Mesenchymal stem cell (in vitro differentiated cells and primary cell): ENCODE results near the gene HTRA3.
A peak's percentile ranks its signal among the peaks of the same experiment; 100 is the strongest.

Source experiments
- DNase-seq: peaks from one replicate; pipeline ENCODE4 v3.0.0-alpha.2; 2013
- H2AFZ ChIP-seq: one replicate; pipeline ENCODE4 v1.6.1; 2013; ENCODE audit warnings: low read depth, mild to moderate bottlenecking, control low read depth, inconsistent platforms, low read length, moderate library complexity
- H2AK5ac ChIP-seq: 2 replicates; pipeline ENCODE4 v1.6.1; 2013; ENCODE audit warnings: low read length, moderate library complexity, mild to moderate bottlenecking, inconsistent platforms; ENCODE audit not compliant: severe bottlenecking
- H2BK120ac ChIP-seq: one replicate; pipeline ENCODE4 v1.6.1; 2013; ENCODE audit warnings: low read depth, mild to moderate bottlenecking, inconsistent platforms, low read length, moderate library complexity
- H2BK12ac ChIP-seq, 2 experiments: one replicate each; pipeline ENCODE4 v1.6.1; 2013; ENCODE audit warnings: inconsistent platforms in 2 of 2, low read length in 2 of 2, mild to moderate bottlenecking in 2 of 2, moderate library complexity in 2 of 2, control low read depth in 1 of 2
- H2BK15ac ChIP-seq: one replicate; pipeline ENCODE4 v1.6.1; 2013; ENCODE audit warnings: mild to moderate bottlenecking, low read depth, inconsistent platforms; ENCODE audit not compliant: poor library complexity, severe bottlenecking
- H2BK5ac ChIP-seq: 2 replicates; pipeline ENCODE4 v1.6.1; 2013; ENCODE audit warnings: low read depth, mild to moderate bottlenecking, low read length, control low read depth, inconsistent platforms; ENCODE audit not compliant: poor library complexity, severe bottlenecking
- H3K14ac ChIP-seq, 2 experiments: one replicate each; pipeline ENCODE4 v1.6.1; 2013; ENCODE audit warnings: inconsistent platforms in 2 of 2, low read length in 2 of 2, control low read depth in 1 of 2, mild to moderate bottlenecking in 1 of 2, moderate library complexity in 1 of 2
- H3K18ac ChIP-seq, 2 experiments: one replicate each; pipeline ENCODE4 v1.6.1; 2013; ENCODE audit warnings: inconsistent platforms in 2 of 2, low read length in 2 of 2, control low read depth in 1 of 2, low read depth in 1 of 2, mild to moderate bottlenecking in 1 of 2
- H3K23ac ChIP-seq, 2 experiments: one replicate each; pipeline ENCODE4 v1.6.1; 2013; ENCODE audit warnings: inconsistent platforms in 2 of 2, low read length in 2 of 2, mild to moderate bottlenecking in 2 of 2, moderate library complexity in 2 of 2, control low read depth in 1 of 2
- H3K27ac ChIP-seq: 2 replicates; pipeline ENCODE4 v1.5.1; 2013; ENCODE audit warnings: mild to moderate bottlenecking, moderate library complexity, low read length, control low read depth, inconsistent platforms; ENCODE audit not compliant: poor library complexity, severe bottlenecking
- H3K27me3 ChIP-seq, 2 experiments: 2 replicates each; pipeline versions ENCODE4 v1.6.1 to v1.7.0; 2013; ENCODE audit warnings: low read length in 2 of 2, mild to moderate bottlenecking in 2 of 2, moderate library complexity in 2 of 2, control low read depth in 1 of 2, inconsistent platforms in 1 of 2; ENCODE audit not compliant: control insufficient read depth in 1 of 2, insufficient read depth in 1 of 2
- H3K36me3 ChIP-seq, 2 experiments: 2 replicates each; pipeline versions ENCODE4 v1.6.1 to v1.7.0; 2013; ENCODE audit warnings: low read length in 2 of 2, control low read depth in 1 of 2, inconsistent platforms in 1 of 2, low read depth in 1 of 2, mild to moderate bottlenecking in 1 of 2; ENCODE audit not compliant: insufficient read depth in 2 of 2, control insufficient read depth in 1 of 2
- H3K4ac ChIP-seq, 2 experiments: one replicate each; pipeline ENCODE4 v1.6.1; 2013; ENCODE audit warnings: inconsistent platforms in 2 of 2, low read length in 2 of 2, mild to moderate bottlenecking in 2 of 2, moderate library complexity in 2 of 2, control low read depth in 1 of 2, low read depth in 1 of 2
- H3K4me1 ChIP-seq: 2 replicates; pipeline ENCODE4 v1.6.1; 2013; ENCODE audit warnings: low read depth, low read length, control low read depth; ENCODE audit not compliant: control insufficient read depth, insufficient read depth
- H3K4me2 ChIP-seq: 2 replicates; pipeline ENCODE4 v1.6.1; 2013; ENCODE audit warnings: low read length, mild to moderate bottlenecking, inconsistent platforms; ENCODE audit not compliant: poor library complexity, severe bottlenecking
- H3K4me3 ChIP-seq, 2 experiments: 2 replicates each; pipeline versions ENCODE4 v1.5.1 to v1.7.0; 2013; ENCODE audit warnings: low read length in 2 of 2, mild to moderate bottlenecking in 2 of 2, control low read depth in 1 of 2, low read depth in 1 of 2; ENCODE audit not compliant: insufficient read depth in 1 of 2
- H3K79me1 ChIP-seq: replicated peaks from 2 replicates; pipeline ENCODE4 v1.6.1; 2013; ENCODE audit warnings: mild to moderate bottlenecking, control low read depth, low read length, inconsistent platforms; ENCODE audit not compliant: poor library complexity, severe bottlenecking
- H3K9ac ChIP-seq: 2 replicates; pipeline ENCODE4 v1.7.0; 2013; ENCODE audit warnings: mild to moderate bottlenecking, low read length, moderate library complexity
- H3K9me3 ChIP-seq: 2 replicates; pipeline ENCODE4 v1.7.0; 2013; ENCODE audit warnings: mild to moderate bottlenecking, low read length; ENCODE audit not compliant: control insufficient read depth
- H4K8ac ChIP-seq: one replicate; pipeline ENCODE4 v1.6.1; 2013; ENCODE audit warnings: inconsistent platforms, mild to moderate bottlenecking, low read length, moderate library complexity
- H4K91ac ChIP-seq: one replicate; pipeline ENCODE4 v1.6.1; 2013; ENCODE audit warnings: mild to moderate bottlenecking, low read length, inconsistent platforms
- WGBS: methylation state at CpG from one replicate; pipeline ENCODE4 v1.1.7; 2013; ENCODE audit warnings: mixed read lengths; 5-methylcytosine and 5-hydroxymethylcytosine counted together

The HTRA3 gene

GRCh38 chr4:8262637-8263322 is 6.8 kb upstream of the HTRA3 start:
- Histone ChIP-seq H3K27ac (no peak overlapping the region), H3K23ac (no peak overlapping the region), H3K4me3 (no peak overlapping the region), H3K27me3 (peaks cover 0 to 9% of the 10 kb centered on the region in 2 experiments), H3K9ac (no peak overlapping the region), H3K4me2 (no peak overlapping the region), H2AK5ac (peak overlapping the region; percentile 1), H3K9me3 (no peaks in the 10 kb centered on the region), H3K4ac (peak overlapping the region in 1 of 2 experiments; percentile 1), H2BK12ac (peak overlapping the region in 1 of 2 experiments; percentile 87), H4K8ac (peak overlapping the region; percentile 73), H3K36me3 (no peaks in the 10 kb centered on the region), H3K4me1 (peaks cover 44% of the 10 kb centered on the region), H3K79me1 (no peaks in the 10 kb centered on the region), H2AFZ (no peak overlapping the region), H3K18ac (peak overlapping the region; percentile 3 to 67), H2BK15ac (no peak overlapping the region), H2BK120ac (peak overlapping the region; percentile 62), H2BK5ac (no peak overlapping the region), H4K91ac (peak overlapping the region; percentile 70), H3K14ac (peak overlapping the region in 1 of 2 experiments; percentile 80)
- 80% methylated on average over 23 of the region's 23 CpGs for WGBS
- no peak for DNase-seq

GRCh38 chr4:8263397-8263796 is 6.2 kb upstream of the HTRA3 start:
- Histone ChIP-seq H2BK12ac (peak overlapping the region in 1 of 2 experiments; percentile 80), H3K9me3 (no peaks in the 10 kb centered on the region), H3K9ac (no peak overlapping the region), H4K8ac (no peak overlapping the region), H3K23ac (peak overlapping the region in 1 of 2 experiments; percentile 81), H2BK15ac (no peak overlapping the region), H3K4ac (no peak overlapping the region), H2BK120ac (no peak overlapping the region), H3K14ac (no peak overlapping the region), H2AK5ac (no peak overlapping the region), H2AFZ (no peak overlapping the region), H3K27ac (no peak overlapping the region), H3K4me2 (no peak overlapping the region), H3K27me3 (peaks cover 0 to 9% of the 10 kb centered on the region in 2 experiments), H3K18ac (no peak overlapping the region), H3K4me1 (peaks cover 44% of the 10 kb centered on the region), H4K91ac (no peak overlapping the region), H2BK5ac (no peak overlapping the region), H3K36me3 (no peaks in the 10 kb centered on the region), H3K4me3 (no peak overlapping the region), H3K79me1 (no peaks in the 10 kb centered on the region)
- 88% methylated on average over 10 of the region's 10 CpGs for WGBS
- no peak for DNase-seq

DNA sequence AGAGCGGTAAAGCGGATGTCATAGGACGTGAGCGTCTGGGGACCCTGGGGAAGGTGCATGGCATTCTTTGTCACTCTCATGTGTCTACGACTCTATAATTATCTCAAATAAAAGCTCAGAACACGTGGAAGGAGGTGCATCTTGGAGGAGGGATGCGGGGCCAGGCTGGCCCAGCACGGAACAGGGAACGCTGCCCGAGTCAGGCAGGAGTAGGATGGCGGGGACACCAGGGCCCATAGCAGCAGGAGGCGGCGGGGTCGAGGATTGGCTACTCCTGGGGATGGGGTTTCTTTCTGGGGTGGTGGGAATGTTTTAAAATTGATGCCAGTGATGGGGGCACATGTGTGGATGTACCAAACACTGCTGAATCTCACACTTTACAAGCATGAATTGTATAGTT is 5.4 kb upstream of the HTRA3 start:
- Histone ChIP-seq H3K14ac (no peak overlapping the region), H3K4me1 (peaks cover 39% of the 10 kb centered on the region), H2AFZ (no peak overlapping the region), H3K79me1 (no peaks in the 10 kb centered on the region), H4K91ac (no peak overlapping the region), H3K23ac (no peak overlapping the region), H2BK12ac (no peak overlapping the region), H4K8ac (no peak overlapping the region), H3K18ac (no peak overlapping the region), H2AK5ac (no peak overlapping the region), H3K4me3 (no peak overlapping the region), H3K4ac (no peak overlapping the region), H3K27me3 (peaks cover 5 to 7% of the 10 kb centered on the region in 2 experiments), H3K4me2 (no peak overlapping the region), H3K36me3 (no peaks in the 10 kb centered on the region), H2BK15ac (no peak overlapping the region), H2BK120ac (no peak overlapping the region), H2BK5ac (no peak overlapping the region), H3K9ac (no peak overlapping the region), H3K27ac (no peak overlapping the region), H3K9me3 (no peaks in the 10 kb centered on the region)
- WGBS, result 88% methylated on average over 12 of the region's 14 CpGs
- no peak for DNase-seq

- H3K27me3 ChIP-seq, result peaks cover 9 to 12% of the 10 kb centered on the region in 2 experiments
- no peak for DNase-seq
- H4K91ac ChIP-seq, result peak overlapping the region; percentile 27
- H2AK5ac ChIP-seq, result no peak overlapping the region
- H3K27ac ChIP-seq, result no peak overlapping the region
- peak overlapping the region in 1 of 2 experiments; percentile 9 for H3K4ac ChIP-seq
- no peak overlapping the region for H3K23ac ChIP-seq
- WGBS, result 90% methylated on average over 20 of the region's 20 CpGs
- peak overlapping the region in 1 of 2 experiments; percentile 27 for H2BK12ac ChIP-seq
- peaks cover 44% of the 10 kb centered on the region for H3K4me1 ChIP-seq
- H3K79me1 ChIP-seq, result no peaks in the 10 kb centered on the region
- H3K36me3 ChIP-seq, result no peaks in the 10 kb centered on the region
- no peak overlapping the region for H2AFZ ChIP-seq
- H3K4me3 ChIP-seq, result no peak overlapping the region
- H2BK5ac ChIP-seq, result no peak overlapping the region
- H3K4me2 ChIP-seq, result no peak overlapping the region
- H2BK120ac ChIP-seq, result no peak overlapping the region
- H3K18ac ChIP-seq, result no peak overlapping the region
- H3K14ac ChIP-seq, result no peak overlapping the region
- H3K9ac ChIP-seq, result no peak overlapping the region
- no peaks in the 10 kb centered on the region for H3K9me3 ChIP-seq
- no peak overlapping the region for H2BK15ac ChIP-seq
- H4K8ac ChIP-seq, result no peak overlapping the region
These were observed 4.2 kb upstream of the HTRA3 start for GRCh38 chr4:8265171-8265929.
